NCI-H1092 (cell line): ENCODE data around the gene PDGFA.

Experiments
- DNase-seq: peaks from one replicate; lab custom pipeline; 2025; lab: John Stamatoyannopoulos, UW

PDGFA gene

GRCh38 chr7:536231-536630, 16.6 kb upstream of the PDGFA start:
- DNase-seq, result no peak

GRCh38 chr7:534959-535358, 15.3 kb upstream of the PDGFA start:
- no peak for DNase-seq

- DNase-seq, result no peak
These were observed 14.4 kb upstream of the PDGFA start for GRCh38 chr7:534075-534474.

GRCh38 chr7:533266-533665, 13.6 kb upstream of the PDGFA start:
- no peak for DNase-seq

GRCh38 chr7:532379-533143, 12.9 kb upstream of the PDGFA start:
- no peak for DNase-seq

- DNase-seq, result no peak
These were observed 12.1 kb upstream of the PDGFA start for GRCh38 chr7:531777-532176.

GRCh38 chr7:528451-528850, 8.8 kb upstream of the PDGFA start:
- no peak for DNase-seq

- DNase-seq, result no peak
These were observed 8.1 kb upstream of the PDGFA start for GRCh38 chr7:527723-528122.

- no peak for DNase-seq
These were observed 6.9 kb upstream of the PDGFA start for GRCh38 chr7:526460-527034.

GRCh38 chr7:525740-526139, 6.1 kb upstream of the PDGFA start:
- DNase-seq, result no peak

GRCh38 chr7:524800-525199, 5.2 kb upstream of the PDGFA start:
- DNase-seq, result no peak

GRCh38 chr7:523347-524336, 4.0 kb upstream of the PDGFA start:
- no peak for DNase-seq

GRCh38 chr7:522951-523314, 3.3 kb upstream of the PDGFA start:
- no peak for DNase-seq

GRCh38 chr7:522071-522950, 2.7 kb upstream of the PDGFA start:
- DNase-seq, result no peak

GRCh38 chr7:521221-522070, 1.8 kb upstream of the PDGFA start:
- no peak for DNase-seq

GRCh38 chr7:520503-521161, 986 bp upstream of the PDGFA start:
- DNase-seq, result no peak

- DNase-seq, result no peak
These were observed 789 bp downstream of the PDGFA start for GRCh38 chr7:518630-519483.

- DNase-seq, result no peak
These were observed 1.6 kb downstream of the PDGFA start for GRCh38 chr7:517774-518629.
